Activated CD4-positive, alpha-beta T cell treated with anti-CD3 and anti-CD28 coated beads, Interleukin-2, Interleukin-4, amounts not matched to agents 100 ng/mL and 50 ng/mL, durations not matched to agents 16 hours and 8 hours (primary cell): ENCODE results near the gene POU6F1.
"Not testable (repeated sequence)": the region's sequence is repeated elsewhere in the genome, so short reads cannot be mapped to it uniquely, and the experiment has no call there.

Source experiments
- DNase-seq: peaks from one replicate; pipeline ENCODE4 v3.0.0-alpha.2; 2020; ENCODE audit warnings: low spot score

The POU6F1 gene

DNA sequence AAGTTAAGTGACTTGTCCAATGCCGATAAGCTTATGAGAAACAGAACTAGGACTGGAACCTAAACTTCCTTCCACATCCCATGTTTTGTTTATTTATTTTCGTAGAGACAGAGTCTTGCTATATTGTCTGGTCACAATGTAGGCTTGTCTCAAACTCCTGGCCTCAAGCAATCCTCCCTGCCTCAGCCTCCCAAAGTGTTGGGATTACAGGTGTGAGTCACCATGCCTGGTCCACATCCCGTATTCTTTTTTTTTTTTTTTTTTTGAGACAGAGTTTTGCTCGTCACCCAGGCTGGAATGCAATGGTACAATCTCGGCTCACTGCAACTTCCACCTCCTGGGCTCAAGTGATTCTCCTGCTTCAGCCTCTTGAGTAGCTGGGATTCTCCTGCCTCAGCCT, 9.2 kb upstream of the POU6F1 start:
- DNase-seq, result not testable (repeated sequence)

DNA sequence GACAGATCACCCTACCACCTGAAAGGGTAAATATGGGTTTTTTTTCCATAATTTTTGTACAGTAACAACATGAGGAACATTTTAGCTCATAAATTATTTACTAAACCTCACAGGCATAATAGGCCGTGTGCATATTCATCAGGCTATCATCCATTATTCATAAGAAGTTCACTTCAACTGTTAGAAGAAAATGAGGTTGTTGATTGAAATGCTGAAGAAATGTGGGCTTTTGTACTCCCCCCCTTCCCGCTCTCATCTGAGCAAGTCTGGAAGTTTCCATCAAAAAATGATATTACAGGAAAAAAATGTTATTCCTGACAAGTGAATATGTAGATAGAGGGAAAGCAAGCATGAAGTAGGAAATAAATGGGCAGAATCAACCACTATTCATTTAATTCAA, 7.9 kb upstream of the POU6F1 start:
- DNase-seq, result no peak

DNA sequence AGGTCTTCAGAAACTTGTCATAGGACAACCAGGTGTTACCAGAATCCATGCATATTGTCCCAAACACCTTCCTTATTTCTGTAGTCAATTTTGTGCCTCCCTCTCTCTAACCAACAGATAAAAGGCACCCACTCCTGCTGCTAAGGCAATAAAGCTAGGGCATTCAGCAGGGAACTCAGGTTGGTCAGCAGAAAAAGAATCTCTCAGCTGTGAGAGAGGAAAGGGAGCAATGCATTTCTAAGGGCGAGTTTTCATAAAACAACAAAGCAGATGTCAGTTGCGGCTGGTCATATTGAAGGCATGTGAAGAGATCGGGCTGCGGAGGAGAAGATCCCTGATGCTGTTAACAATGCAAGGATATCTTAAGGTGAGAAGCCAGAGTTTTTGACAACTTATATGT, 7.4 kb upstream of the POU6F1 start:
- DNase-seq, result no peak

DNA sequence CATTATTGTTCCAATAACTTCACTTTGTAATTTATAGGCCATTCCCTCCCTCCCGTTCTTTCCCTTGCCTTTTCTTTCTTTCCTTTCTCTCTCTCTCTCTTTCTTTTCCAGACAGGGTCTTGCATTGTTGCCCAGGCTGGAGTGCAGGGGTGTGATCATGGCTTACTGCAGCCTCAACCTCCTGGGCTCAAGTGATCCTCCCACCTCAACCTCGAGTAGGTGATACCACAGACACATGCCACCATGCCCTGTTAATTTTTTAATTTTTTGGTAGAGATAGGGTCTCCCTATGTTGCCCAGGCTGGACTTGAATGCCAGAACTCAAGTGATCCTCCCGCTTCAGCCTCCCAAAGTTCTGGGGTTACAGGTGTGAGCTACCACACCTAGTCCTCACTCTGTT, 6.8 kb upstream of the POU6F1 start:
- DNase-seq, result no peak

DNA sequence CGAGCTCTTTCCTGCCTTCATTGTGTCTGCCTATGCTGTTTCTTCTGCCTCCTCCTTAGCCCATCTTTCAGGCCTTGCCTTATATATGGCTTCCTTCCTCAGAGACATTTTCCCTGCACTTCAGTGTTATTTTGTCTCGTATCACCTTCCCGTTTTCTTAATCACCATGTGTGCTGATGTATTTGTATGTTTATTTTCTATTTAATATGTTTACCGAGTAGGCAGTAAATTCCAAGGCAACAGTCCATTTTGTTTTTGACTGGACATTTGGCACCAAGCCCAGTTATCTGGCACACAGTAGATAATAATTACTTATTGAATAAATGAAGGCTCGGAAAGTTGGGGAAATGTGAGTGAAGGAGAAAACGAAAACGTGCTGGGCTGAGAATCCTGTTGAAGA, 4.6 kb upstream of the POU6F1 start:
- DNase-seq, result no peak

DNA sequence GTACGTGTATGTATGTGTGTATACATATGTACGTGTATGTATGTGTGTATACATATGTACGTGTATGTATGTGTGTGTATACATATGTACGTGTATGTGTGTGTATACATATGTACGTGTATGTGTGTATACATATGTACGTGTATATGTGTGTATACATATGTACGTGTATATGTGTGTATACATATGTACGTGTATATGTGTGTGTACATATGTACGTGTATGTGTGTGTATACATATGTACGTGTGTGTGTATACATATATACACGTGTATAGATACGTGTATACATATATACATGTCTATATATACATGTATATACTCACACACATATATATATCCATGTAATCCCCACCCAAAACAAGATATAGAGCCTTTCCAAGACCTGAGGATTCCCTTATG, 2.0 kb upstream of the POU6F1 start:
- DNase-seq, result not testable (repeated sequence)

DNA sequence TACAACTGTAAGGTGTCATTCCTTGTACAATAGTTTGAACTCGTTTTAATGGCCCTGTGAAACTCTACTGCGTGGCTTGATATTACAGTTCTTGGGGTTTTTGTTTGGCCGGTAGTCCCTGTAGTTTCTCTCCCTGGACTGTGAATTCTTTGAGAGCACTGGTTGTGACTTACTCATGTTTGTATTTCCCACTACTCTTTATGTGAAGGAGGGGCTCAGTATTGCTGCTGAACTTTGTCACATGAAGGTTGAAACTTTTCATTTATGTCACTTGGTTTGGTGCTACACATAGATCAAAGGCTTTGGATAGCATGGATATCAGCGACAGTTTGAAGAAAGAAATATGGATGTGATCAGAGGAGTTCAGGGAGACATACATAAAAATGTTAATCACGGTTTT, 1.5 kb upstream of the POU6F1 start:
- DNase-seq, result no peak

DNA sequence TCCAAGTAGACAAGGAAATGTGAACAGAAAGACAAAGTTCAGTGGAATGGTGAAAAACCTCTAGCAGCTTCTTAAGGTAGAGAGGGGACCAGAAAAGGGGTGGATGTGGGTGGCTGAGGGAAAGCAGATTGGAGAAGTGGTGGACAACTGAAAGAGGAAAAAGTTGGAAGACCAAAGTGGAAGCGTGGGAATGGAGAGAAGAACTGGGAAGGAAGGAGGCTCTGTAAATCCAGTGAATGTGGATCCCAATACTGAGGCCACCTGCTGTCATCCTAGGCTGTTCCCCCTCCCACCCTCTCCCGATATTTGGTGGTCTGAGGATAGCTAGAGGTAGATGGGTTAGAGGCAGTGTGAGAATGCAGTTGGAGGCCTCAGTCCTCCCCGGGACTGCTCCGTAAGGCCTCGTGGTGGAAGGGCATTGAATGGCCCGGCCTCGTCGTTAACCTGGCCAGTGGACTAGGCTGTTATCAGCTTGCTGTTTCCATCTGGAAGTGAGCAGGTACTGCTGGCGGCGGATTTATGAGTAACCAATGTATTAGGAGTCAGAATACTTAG, 822 bp upstream of the POU6F1 start:
- no peak for DNase-seq

DNA sequence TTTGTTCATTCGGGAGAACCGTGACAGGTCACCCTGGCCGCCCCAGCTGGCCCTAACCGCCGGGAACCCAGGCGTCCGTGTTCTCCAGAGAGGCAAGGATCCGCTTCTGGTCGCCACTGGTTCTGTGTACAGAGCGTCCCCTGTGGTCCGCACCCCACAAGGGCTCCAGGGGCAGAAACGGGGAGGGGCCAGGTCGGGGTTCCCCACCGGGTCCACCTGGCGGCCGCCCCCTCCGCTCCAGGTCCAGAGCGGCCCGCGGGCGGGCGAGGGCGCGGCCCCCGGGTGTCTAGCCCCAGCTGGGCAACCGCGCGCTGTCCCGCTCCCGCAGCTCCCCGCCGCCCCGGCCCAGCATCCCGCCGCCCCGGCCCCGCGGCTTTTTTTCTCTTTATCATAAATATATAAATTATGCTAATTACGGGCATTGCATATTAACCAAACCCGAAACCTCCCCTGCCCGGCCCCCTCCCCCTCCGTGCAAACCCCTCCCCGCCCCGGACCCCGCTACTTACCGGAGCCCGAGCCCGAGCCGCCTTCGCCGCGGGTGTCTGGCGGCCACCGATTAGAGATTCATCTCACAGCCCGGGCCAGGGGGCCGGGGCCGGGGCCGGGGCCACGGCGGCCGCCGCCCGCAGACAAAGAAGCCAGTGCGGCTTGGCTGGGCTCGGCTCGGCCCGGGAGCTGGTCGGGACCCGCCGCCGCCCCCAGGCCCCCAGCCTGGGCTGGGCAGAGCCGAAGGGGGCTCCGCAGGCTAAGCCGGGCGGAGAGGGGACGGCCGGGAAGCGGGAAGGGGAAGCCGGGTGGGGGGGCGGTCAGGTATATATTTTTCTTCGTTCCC, 512 bp downstream of the POU6F1 start:
- no peak for DNase-seq

DNA sequence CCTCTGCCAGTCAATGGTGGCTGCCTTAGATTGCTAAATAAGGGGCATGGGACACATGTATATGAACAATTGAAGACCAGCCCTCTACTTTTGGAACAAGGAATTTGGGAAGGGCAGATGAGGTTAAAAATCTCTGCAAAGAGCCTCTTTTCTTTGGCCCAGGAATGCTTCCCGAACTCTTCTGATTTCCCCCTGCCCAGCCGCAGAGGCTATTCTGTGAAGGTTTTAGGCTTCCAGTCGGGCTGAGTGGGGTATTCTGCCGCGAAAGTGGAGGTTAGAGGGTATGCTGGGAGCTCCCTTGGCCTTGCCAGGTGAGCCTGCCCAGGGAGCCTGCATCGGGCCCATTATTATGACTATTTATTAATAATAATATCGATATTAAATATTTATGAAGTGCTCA, 1.2 kb downstream of the POU6F1 start:
- DNase-seq, result no peak

DNA sequence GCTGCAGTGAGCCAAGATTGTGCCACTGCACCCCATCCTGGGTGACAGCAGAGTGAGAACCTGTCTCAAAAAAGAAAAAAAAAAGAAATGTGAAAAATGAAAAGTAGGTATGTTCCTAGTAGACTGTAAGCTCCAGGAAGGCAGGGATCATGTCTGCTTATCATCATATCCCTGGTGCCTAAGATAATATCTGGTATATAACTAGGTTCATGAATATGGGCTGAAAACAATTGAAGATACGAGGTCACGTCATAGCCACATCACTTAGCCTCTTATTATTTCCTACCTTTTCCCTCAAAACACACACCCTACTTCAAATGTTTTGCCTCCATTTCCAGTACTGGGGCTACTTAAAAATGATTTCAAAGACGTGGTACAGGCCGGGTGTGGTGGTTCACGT, 3.0 kb downstream of the POU6F1 start:
- no peak for DNase-seq

DNA sequence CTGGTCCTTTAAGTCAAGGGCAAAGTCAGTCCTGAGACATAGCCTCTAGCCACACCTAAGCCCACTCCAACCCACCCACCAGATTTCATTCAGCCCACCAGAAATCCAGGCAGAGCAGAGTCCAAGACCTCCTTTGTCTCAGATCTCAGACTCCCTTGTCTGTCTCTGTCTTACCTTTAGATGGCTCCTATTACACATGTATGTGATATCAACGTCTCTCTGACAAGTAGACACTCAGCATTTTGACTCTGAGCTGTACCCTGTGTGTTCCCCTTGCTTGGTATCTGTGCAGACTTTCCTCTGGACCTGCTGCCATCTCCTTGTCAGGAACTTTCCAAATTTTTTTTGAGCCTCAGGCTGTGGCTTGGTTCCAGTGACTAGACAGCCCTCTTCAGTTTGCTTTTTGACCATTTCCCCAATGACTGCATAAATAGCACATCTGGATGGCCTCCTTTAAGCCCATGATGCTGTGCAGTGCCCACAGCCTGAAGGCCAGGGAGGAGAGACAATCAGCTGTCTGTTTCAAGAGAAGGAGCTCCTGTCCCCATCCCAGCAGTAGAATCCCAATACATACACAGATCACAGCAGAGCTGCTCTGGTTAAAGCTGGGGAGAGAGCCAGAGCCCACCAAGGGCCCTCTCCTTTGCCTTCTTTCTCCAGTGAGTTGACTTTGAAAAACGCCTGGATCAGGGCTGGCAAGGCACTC, 7.0 kb downstream of the POU6F1 start:
- no peak for DNase-seq

DNA sequence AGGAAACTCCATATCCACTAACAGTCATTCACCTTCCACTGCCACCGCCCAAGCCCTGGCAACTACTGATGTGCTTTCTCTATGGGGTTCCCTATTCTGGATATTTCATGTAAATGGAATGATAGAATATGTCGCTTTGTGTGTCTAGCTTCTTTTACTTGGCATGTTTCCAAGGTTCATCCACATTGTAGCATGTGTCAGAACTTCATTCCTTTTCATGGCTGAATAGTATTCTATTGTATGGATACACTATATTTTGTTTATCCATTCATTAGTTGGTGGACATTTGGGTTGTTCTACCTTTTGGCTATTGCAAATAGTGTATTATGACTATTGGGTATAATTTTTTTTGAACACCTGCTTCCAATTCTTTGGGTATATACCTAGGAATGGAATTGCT, 8.6 kb downstream of the POU6F1 start:
- no peak for DNase-seq

DNA sequence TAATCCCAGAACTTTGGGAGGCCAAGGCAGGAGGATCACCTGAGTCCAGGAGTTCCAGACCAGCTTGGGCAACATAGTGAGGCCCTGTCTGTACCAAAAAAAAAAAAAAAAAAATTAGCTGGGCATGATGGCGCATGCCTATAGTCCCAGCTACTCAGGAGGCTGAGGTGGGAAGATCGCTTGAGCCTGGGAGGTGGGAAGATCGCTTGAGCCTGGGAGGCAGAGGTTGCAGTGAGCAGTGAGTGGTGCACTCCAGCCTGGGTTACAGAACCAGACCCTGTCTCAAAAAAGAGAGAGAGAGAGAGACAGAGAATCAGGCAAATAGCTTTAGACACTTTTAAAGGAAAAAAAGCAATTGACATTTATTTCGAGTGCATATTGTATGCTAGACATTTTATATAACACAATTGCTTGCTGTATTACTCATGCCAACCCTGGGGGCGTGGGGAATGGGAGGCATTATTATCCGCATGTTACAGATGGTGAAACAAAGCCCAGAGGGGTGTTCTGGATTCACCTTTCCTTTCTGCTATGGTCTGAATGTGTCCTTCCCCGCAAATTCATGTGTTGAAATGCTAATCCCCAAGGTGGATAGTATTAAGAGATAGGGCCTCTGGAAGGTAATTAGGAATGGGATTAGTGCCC, 9.7 kb downstream of the POU6F1 start:
- DNase-seq, result no peak

DNA sequence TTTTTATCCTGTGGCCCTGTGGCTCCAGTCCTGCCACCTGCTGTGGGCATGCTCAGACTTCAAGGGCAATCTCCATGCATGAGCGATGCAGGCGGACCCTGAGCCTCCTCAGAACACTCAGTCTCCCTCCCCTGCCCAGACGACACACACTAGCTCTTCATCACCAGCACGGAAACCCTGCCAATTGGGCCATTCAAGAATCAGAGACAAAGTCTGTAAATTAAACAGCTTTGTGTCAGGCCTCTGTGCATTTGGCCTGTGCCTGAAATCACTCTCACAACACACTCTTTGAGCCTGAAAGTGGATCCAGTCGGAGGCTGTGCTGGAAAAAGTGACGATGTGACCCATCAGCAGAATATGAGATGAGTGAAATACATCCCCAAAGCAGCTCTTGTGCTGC, 12.5 kb downstream of the POU6F1 start:
- DNase-seq, result no peak

DNA sequence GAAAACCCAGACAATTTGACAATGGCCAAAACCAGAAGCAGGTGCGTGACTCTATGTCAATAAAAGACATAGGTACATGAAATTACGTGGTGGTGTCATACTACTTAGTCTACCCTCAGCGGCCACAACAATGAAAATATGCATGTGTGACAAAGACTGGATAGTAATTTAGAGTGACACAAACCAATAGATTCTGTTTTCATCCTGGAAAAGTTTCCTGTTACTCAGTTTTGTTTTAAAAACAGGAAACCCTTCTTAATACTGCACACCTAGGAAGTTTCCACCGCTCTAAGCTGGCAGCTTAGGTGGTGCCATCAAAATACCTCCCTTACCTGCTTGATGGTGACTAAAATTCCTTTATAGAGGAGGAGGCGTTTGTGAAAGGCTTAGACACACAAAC, 15.1 kb downstream of the POU6F1 start:
- DNase-seq, result no peak

DNA sequence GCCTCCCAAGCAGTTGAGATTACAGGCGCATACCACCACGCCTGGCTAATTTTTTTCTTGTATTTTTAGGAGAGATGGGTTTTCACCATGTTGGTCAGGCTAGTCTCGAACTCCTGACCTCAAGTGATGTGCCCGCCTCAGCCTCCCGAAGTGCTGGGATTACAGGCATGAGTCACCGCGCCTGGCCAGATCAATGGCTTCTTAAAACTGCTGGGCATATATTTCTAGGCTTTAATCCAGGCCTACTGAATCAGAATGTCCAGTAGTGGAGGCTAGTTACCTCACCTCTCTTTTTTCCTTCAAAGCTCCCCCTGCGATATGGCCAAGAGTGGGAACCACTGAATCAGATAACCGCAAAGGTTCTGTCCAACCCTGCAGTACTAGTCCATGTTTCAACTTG, 17.1 kb downstream of the POU6F1 start:
- DNase-seq, result no peak

DNA sequence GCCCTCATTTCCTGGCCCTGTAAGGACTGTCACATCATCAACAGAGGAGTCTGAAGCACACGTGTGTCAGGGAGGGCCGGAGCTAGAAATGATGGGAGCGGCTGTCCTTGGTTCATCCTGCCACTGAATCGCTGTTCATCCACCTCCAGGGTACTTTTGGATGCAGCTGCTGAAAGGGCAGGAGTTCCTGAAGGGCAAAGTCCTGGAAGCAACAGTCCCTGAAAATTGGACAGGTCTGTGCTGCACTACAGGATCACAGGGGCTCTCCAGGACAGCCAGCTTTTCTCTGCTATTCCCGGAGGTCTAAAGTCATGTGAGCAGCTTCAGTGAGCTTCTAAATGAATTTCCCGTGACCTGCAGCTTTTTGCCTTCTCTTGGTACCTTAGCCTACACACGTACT, 17.7 kb downstream of the POU6F1 start:
- DNase-seq, result no peak

DNA sequence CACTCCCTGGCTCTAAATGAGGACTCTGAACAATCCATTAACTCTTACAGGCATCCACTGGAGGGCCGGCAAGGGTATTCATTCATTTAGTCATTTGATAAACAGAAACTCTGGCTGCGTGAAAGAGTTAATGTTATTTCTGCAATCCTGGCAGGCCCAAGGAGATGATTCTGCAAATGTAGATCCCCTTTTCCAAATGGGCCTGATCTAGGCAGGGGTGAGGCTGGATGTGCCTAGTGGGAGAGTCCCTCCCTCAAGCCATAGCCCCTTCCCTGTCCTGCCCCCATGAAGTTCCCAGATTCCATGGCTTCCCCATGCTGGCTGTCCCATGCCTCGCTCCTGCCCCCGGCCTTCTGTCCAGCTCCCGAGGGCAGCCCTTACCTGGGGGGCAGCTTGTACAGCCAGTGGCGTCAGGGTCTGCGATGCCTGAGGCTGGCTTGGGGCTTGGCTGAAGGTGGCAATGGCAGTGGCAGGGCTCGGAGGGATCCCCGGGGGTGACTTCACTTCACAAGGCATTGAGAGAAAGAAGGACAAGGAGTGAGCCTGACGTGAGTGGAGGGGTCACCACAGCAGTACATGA, 18.4 kb downstream of the POU6F1 start:
- no peak for DNase-seq

DNA sequence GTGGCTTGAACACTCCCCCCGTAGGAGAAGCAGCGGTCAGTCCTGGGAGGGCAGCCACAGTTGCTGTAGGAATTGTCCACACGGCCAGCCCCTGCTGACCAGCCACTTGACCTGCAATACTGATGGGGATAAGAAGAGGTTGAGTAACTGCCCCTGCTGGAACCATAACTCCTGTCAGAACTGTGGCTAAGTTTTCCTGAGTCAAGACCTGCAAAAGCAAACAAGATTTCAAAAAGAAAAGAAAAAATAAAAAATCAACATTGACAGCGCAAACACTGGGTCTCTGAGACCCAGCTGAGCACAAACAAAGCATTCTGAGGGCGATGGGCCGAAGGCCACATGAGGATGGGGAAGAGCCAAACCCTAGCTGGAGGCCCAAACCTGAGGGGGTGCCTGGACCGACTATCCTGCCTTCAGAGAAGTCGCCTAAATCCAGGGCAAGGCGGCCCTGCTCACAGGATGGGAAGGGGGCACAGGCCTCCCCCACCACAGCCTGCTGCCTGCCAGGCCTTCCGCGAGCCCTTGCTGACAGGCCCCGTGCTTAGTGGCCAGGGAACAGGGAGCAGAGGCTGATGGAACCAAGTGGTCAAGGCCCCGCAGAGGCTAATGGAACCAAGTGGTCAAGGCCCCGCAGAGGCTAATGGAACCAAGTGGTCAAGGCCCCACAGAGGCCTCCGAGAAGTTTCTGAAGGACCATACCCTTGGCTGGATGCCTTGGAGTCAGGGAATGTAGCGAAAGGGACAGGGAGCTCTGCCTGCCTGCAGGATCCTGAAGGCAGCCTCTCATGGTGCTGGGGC, 19.1 kb downstream of the POU6F1 start:
- no peak for DNase-seq

DNA sequence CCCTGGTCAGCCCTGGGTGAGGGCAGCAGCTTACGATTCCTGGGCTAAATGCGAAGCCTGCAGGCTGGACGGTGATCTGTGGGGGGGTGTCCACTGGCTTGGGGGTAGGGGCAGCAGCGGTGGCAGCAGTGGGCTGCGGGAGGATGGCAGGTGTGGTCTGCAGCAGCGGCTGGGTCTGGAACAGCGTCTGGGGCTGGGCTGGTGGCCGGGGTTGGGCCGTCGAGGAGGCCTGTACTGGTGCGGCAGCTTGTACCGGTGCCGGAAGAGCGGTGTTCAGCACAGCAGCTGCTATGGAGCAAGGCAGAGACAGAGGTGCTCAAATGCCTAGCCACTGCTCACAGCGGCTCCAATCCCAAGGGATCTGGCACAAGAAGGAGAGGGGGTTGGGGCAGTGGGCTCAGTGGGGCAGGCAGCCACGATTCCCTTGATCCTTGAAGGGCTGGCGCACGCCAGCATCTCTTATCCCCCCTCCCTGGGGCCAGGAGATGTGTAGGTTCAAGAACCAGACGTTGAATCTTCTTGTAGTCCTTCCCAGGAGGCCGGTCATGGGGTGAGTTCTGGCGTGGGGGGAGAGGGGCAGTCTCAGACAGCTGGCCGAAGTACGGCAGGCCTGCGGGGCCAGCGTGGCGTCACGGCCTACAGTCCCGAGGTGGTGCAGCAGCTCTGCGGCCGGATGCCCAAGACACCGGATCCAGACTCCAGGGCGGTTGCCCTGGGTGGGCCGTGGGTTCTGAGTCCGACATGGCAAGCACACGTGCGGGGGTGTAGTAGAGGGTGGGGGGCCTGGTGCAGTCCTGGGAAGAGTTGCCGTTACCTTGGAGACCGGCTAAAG, 19.9 kb downstream of the POU6F1 start:
- no peak for DNase-seq
